Frontal cortex (tissue), 4 donors: Measurements from ENCODE around the gene ZNF860. TPM values are rescaled to one million over a fixed set of nuclear protein-coding genes. Genes with fewer than 3 reads are reported as not detected.

ENCODE experiments used
- DNase-seq, 2 donors: peaks; one replicate each; pipeline ENCODE4 v3.0.0; 2012; ENCODE audit warnings: low spot score in 2 of 2
- FAIRE-seq: peaks from 2 replicates; lab custom pipeline; 2012; peaks lifted over from hg19 to GRCh38; lab: Jason Lieb, UNC
- total RNA-seq: library from RNA; depleted of rRNA; stranded (reverse); fragments of >200 nt; gene quantifications from one replicate; pipeline ENCODE4 v1.2.3, GENCODE V29; 2014
- donor health status: control.
- donor health status: control.
- donor health status: control.

ZNF860 gene
- 2.0 TPM for total RNA-seq

GRCh38 chr3:31981206-31982181, at the start of gene ZNF860, which contains the start of gene OSBPL10:
Gene ZNF860, plus strand, starts transcription at chr3:31981750. Its CDS starts 7,330 bp downstream, at chr3:31989080.
Gene OSBPL10, minus strand, starts transcription at chr3:31981262. Its CDS starts 83 bp downstream, at chr3:31981179.
- peak; percentile 66 to 71 for DNase-seq
- no peak for FAIRE-seq

GRCh38 chr3:31932990-31933389, 48.6 kb upstream of the ZNF860 start:
- DNase-seq (no peak), FAIRE-seq (no peak)

GRCh38 chr3:31934018-31934417, 47.5 kb upstream of the ZNF860 start:
- DNase-seq (no peak), FAIRE-seq (no peak)

GRCh38 chr3:31934866-31935265, 46.7 kb upstream of the ZNF860 start:
- FAIRE-seq (no peak), DNase-seq (no peak)

GRCh38 chr3:31936420-31937060, 45.0 kb upstream of the ZNF860 start:
- no peak for DNase-seq
- FAIRE-seq = no peak

- FAIRE-seq (no peak), DNase-seq (no peak)
These were observed 44.3 kb upstream of the ZNF860 start for GRCh38 chr3:31937225-31937624.

GRCh38 chr3:31942446-31942845, 39.1 kb upstream of the ZNF860 start:
- no peak for DNase-seq
- no peak for FAIRE-seq

- no peak for DNase-seq
- no peak for FAIRE-seq
These were observed 38.5 kb upstream of the ZNF860 start for GRCh38 chr3:31943041-31943440.

- no peak for DNase-seq
- no peak for FAIRE-seq
These were observed 35.9 kb upstream of the ZNF860 start for GRCh38 chr3:31945738-31946052.

- FAIRE-seq (no peak), DNase-seq (no peak)
These were observed 35.0 kb upstream of the ZNF860 start for GRCh38 chr3:31946484-31947081.

GRCh38 chr3:31947162-31947561, 34.4 kb upstream of the ZNF860 start:
- DNase-seq (no peak), FAIRE-seq (no peak)

- no peak for DNase-seq
- no peak for FAIRE-seq
These were observed 33.9 kb upstream of the ZNF860 start for GRCh38 chr3:31947671-31948091.

GRCh38 chr3:31948280-31948679, 33.3 kb upstream of the ZNF860 start:
- DNase-seq (no peak), FAIRE-seq (no peak)

- no peak for DNase-seq
- FAIRE-seq = no peak
These were observed 29.3 kb upstream of the ZNF860 start for GRCh38 chr3:31952205-31952604.

GRCh38 chr3:31953091-31953490, 28.5 kb upstream of the ZNF860 start:
- FAIRE-seq = no peak
- DNase-seq = no peak

GRCh38 chr3:31953636-31954035, 27.9 kb upstream of the ZNF860 start:
- DNase-seq (no peak), FAIRE-seq (no peak)

- DNase-seq (no peak), FAIRE-seq (no peak)
These were observed 26.0 kb upstream of the ZNF860 start for GRCh38 chr3:31955581-31955980.

GRCh38 chr3:31957106-31957505, 24.4 kb upstream of the ZNF860 start:
- DNase-seq (no peak), FAIRE-seq (no peak)

- FAIRE-seq = no peak
- no peak for DNase-seq
These were observed 22.8 kb upstream of the ZNF860 start for GRCh38 chr3:31958701-31959152.

- no peak for DNase-seq
- no peak for FAIRE-seq
These were observed 22.3 kb upstream of the ZNF860 start for GRCh38 chr3:31959251-31959650.
